Activated CD4-positive, alpha-beta T cell treated with anti-CD3 and anti-CD28 coated beads, Interleukin-2, Interleukin-6, amounts not matched to agents 100 ng/mL and 50 ng/mL, durations not matched to agents 16 hours and 8 hours (primary cell): ENCODE measurements around the gene LTBP1.
"Not testable (repeated sequence)": the region's sequence is repeated elsewhere in the genome, so short reads cannot be mapped to it uniquely, and the experiment has no call there.

ENCODE experiments used
- DNase-seq: peaks from one replicate; pipeline ENCODE4 v3.0.0-alpha.2; 2020

LTBP1 gene

DNA sequence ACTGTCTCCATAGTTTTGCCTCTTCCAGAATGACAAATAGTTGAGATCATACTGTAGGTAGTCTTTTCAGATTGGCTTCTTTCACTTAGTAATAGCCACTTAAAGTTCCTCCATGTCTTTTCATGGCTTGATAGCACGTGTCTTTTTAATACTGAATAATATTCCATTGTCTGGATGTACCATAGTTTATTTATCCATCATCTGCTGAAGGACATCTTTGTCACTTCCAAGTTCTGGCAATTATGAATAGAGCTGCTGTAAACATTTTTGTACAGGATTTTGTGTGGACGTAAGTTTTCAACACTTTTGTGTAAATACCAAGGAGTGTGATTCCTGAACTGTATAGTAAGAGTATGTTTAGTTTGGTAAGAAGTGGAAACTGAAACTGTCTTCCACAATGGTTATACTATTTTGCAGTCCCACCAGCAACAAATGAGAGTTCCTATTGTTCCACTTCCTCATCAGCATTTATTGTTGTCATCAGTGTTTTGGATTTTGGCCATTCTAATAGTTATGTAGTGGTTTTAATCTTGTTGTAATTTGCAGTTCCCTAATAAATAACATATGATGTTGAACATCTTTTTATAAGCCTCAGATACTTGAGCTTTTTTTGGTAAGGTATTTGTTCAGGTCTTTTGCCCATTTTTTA lies 18.9 kb downstream of the LTBP1 start:
- no peak for DNase-seq

GRCh38 chr2:32969444-32970162 lies 22.9 kb downstream of the LTBP1 start:
- DNase-seq = no peak

DNA sequence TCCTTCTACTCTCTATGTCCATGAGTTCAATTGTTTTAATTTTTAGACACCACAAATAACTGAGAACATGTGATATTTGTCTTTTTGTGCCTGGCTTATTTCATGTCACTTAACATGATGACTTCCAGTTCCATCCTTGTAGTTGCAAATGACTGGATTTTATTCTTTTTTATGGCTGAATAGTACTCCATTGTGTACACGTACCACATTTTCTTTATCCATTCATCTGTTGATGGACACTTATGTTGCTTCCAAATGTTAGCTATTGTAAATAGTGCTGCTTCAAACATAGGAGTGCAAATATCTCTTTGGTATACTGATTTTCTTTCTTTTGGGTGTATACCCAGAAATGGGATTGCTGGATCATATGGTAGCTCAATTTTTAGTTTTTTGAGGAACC lies 27.0 kb downstream of the LTBP1 start:
- DNase-seq = not testable (repeated sequence)

DNA sequence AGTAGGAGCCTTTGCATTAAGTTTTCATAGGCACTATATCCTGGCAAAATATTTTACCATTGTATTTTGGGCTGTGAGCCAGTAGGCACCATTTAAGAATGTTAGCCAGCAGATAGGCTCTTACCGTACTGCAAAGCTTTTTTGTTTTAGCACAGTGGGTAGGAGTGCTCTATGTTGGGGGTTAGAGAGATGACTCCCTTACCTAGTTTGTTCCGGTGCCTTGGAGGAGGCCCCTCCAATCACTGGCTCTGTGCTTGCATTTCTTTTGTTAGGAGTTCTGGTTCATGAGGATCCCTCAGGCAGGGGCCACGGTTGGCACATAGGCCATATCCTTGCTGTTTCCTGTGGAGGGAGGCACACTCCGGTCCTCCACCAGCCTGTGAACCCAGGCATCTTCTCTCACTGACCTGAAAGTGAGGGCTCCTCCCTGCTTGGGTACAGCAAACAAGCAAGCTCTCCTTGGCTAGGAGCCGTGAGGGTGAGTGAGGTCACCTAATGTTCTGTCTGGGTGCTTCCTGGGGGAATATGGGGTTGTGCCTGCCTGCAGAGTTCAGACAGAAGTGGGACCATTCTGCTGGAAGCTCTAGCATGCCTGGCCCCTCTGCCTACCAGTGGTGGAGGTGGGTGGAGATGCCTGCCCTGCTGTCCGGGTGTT lies 29.8 kb downstream of the LTBP1 start:
- DNase-seq = no peak

- DNase-seq = no peak
Measured at GRCh38 chr2:32977228-32977758, 30.5 kb downstream of the LTBP1 start.

DNA sequence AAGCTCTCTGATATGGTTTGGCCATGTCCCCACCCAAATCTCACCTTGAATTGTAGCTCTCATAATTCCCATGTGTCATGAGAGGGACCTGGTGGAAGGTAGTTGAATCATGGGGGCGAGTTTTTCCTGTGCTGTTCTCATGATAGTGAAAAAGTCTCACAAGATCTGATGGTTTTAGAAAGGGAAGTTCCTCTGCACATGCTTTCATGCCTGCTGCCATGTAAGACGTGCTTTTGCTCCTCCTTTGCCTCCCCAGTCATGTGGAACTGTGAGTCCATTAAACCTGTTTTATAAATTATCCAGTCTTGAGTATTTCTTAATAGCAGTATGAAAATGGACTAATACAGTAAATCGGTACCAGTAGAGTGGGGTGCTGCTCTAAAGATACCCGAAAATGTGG lies 34.9 kb downstream of the LTBP1 start:
- no peak for DNase-seq

GRCh38 chr2:32983193-32983924 lies 36.6 kb downstream of the LTBP1 start:
- DNase-seq = not testable (repeated sequence)

GRCh38 chr2:32986480-32986879 lies 39.7 kb downstream of the LTBP1 start:
- DNase-seq = no peak

DNA sequence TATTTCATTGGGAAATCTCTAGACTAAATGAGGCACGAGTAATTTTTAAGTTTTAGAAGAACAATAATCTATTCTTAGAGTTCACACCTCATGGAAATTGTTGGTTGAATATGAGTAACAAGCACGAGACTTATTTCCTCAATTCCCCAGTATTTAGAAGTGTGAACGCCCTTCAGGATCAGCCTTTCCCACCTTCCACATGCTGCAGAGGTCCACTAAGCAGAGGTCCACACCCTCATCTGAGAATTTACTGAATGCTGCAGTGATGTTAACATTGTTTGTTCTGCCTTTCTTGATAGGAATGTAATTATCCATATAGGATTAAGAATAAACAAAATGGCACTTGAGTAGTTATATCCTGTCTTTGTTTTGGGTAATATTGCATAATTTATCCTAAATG lies 41.8 kb downstream of the LTBP1 start:
- no peak for DNase-seq

GRCh38 chr2:32990556-32990955 lies 43.8 kb downstream of the LTBP1 start:
- no peak for DNase-seq

DNA sequence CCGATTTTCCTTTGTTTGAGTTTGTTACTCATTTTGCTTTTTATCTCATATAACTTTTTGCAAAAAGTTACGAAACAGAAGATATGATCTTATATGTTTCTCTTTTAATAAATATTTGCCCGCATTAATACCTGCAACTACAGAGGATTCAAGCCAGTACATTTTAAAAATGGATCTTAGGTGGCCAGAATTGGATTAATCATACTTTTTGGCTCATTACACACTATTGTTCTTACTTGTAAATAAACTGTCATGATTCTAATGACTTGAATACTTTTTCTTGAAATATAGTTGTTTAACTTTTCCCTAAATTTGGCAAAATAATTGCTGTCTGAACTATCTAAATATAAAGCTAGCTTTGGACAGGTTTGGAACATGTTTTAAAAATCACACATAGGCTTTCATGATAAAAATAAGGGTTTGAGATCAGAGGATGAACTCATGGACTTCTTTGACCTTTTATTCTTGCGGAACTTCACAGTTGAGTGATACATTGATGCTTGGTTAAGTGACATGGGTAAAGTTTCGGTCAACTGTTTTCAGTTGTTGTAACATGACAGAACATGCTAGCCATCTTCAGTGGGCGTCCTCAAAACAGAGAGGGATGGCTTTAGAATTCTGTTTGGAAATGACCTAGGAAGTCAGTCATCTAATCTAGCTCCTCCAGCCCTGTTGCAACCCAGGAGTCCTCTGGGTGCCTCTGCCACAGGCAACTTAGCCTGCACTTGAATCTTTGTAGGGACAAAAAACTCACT lies 44.5 kb downstream of the LTBP1 start:
- DNase-seq = no peak

DNA sequence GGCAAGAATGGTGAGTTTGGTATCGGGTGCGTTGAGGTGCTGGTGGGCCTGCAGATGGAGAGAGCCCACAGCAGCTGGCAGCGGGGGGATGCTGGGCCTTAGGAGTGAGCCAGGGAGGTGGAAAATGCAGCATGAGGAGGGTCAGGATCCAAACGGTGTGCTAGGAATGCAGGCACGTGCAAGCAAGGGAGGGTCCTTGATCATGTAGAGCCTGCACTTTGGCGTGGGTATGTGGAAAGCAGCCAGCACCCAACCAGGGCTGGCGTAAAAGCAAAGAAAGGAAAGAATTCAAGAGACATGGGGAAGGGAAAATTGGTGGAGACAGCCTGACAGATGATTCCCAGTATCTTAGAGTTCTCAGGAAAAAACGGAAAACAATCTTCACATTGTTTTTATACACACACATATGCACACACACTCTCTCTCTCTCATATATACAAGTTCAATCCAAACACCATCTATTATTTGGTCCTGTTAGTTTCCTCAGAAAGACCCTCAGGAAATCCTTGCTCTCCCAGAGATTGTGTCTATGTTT lies 46.3 kb downstream of the LTBP1 start:
- no peak for DNase-seq

DNA sequence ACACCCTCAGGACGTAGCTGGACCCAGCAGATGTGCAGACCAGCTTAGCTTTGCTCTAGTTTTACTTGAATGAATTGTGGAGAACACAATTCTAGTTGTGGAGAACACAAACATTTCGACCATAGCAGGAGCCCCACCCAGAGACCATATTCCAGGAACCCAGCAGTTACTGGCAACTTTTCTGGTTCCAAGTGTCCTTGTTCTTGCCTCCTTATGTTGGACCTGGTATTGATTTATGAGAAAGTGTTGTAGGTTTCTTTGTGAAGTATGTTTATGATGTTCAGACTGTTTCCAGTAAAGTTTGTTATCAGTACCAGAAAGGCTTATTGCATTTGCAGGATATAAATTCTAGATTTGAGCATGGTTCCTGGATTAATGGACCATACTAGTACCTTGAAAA lies 51.0 kb downstream of the LTBP1 start:
- DNase-seq = no peak

DNA sequence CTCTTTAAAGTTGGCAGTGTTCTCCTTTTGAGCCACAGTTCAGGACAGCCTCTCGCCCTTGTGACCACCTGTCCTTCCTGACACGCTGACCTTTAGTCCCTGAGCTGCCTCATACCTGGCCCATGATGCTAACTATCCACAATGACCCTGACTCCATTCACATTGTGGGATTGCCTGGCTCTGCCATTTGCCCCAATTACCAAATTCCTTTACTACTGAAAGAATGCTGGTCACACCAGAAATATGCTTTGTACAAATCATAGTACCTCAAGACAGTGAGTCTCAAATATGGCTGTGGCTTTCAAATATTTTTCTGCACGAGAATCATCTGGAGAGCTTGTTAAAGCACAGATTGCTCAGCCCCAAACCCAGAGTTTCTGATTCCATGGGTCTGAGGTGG lies 54.2 kb downstream of the LTBP1 start:
- no peak for DNase-seq

GRCh38 chr2:33001823-33002222 lies 55.1 kb downstream of the LTBP1 start:
- no peak for DNase-seq

DNA sequence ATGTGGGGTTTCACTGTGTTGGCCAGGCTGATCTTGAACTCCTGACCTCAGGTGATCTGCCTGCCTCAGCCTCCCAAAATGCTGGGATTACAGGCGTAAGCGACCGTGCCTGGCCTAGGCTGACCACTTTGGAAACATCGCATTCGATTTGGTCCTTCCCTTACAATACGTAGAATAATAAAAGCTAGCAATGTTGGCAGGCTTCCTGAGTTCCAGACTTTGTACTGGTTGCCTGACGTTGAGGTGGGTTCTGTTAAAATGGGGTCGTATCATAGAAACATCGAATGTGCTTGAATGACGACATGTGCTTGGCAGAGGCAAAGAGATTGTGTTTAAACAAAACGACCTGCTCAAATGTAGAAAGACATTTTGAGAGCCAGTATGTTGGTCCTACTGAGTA lies 56.1 kb downstream of the LTBP1 start:
- no peak for DNase-seq

DNA sequence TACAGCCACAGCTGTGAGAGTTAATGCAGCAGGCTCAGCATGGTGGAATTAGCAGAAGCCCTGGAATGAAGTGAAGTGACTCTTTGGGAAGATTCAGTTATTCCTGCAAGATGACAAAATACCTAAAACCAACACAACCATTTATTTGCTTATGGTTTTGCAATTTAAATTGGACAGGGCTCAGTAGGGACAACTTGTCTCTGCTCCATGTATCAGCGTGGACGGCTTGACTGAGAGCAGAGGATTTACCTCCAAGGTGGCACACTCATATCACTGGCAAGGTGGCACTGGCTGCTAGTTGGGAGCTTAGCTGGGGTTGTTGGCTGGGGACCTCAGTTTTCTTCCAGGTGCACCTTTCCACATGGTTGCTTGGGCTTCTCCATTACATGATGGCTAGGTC lies 58.3 kb downstream of the LTBP1 start:
- no peak for DNase-seq

GRCh38 chr2:33008716-33009115 lies 62.0 kb downstream of the LTBP1 start:
- DNase-seq = no peak

- no peak for DNase-seq
Measured at GRCh38 chr2:33009249-33009648, 62.5 kb downstream of the LTBP1 start.

DNA sequence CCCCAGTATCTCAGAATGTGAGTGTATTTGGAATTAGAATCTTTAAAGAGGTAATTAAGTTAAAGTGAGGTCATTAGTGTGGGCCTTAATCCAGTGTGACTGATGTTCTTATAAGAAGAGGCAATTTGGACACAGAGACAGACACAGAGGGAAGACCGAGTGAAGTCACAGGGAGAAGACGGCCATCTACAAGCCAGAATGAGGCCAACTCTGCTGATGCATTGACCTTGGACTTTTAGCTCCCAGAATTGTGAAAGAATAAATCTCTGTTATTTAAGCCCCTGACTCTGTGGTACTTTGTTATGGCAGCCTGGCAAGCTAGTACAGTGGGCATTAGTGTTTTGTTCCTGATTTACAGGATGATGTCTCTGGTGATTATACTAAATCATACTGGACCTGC lies 64.6 kb downstream of the LTBP1 start:
- DNase-seq = no peak

- no peak for DNase-seq
Measured at GRCh38 chr2:33011941-33012340, 65.2 kb downstream of the LTBP1 start.

DNA sequence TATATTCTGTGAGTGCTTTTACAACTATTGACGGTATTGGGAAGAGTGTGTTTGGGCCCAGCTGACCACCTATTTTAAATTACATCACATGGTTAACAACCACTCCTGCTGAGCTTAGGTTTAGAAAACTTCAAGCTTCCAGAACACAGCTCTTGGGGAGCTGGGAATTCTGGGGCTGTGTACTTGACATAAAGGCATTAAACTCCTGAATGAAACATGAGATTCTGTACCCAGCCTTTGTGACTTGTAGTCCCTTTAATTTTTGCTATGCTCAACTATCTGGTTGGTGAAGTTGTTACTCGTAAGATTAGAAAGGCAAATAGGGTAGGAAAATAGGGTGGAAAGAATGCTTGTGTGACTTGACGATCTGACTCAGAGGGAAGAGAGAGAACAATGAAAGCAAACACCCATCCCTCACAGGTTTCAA lies 66.9 kb downstream of the LTBP1 start:
- DNase-seq = no peak
